NCI-H446 treated with DMSO at 0.1 percent for 48 hours (cell line): ENCODE measurements around the gene KLHDC8A.

Source experiments
- DNase-seq: peaks from one replicate; lab custom pipeline; 2025; lab: John Stamatoyannopoulos, UW

Gene KLHDC8A

GRCh38 chr1:205344066-205344928, 12.4 kb downstream of the KLHDC8A start:
- DNase-seq, result no peak

- DNase-seq, result no peak
Observed at GRCh38 chr1:205343431-205344065, 13.2 kb downstream of the KLHDC8A start.

- DNase-seq, result no peak
Observed at GRCh38 chr1:205342986-205343385, 13.7 kb downstream of the KLHDC8A start.

GRCh38 chr1:205340676-205341075, 16.0 kb downstream of the KLHDC8A start:
- DNase-seq, result no peak

- DNase-seq, result no peak
Observed at GRCh38 chr1:205339717-205340116, 17.0 kb downstream of the KLHDC8A start.

GRCh38 chr1:205339197-205339702, 17.5 kb downstream of the KLHDC8A start:
- DNase-seq, result no peak

GRCh38 chr1:205338011-205338410, 18.7 kb downstream of the KLHDC8A start:
- no peak for DNase-seq

GRCh38 chr1:205337481-205337880, 19.2 kb downstream of the KLHDC8A start:
- DNase-seq, result no peak

GRCh38 chr1:205335692-205336091, 21.0 kb downstream of the KLHDC8A start:
- peak; percentile 42 for DNase-seq

- no peak for DNase-seq
Observed at GRCh38 chr1:205332015-205332791, 24.5 kb downstream of the KLHDC8A start.

GRCh38 chr1:205330150-205330549, 26.6 kb downstream of the KLHDC8A start:
- no peak for DNase-seq

GRCh38 chr1:205329719-205330118, 27.0 kb downstream of the KLHDC8A start:
- DNase-seq, result no peak

- no peak for DNase-seq
Observed at GRCh38 chr1:205328476-205328875, 28.2 kb downstream of the KLHDC8A start.

- DNase-seq, result no peak
Observed at GRCh38 chr1:205326812-205327466, 29.8 kb downstream of the KLHDC8A start.

- DNase-seq, result no peak
Observed at GRCh38 chr1:205325334-205325884, 31.3 kb downstream of the KLHDC8A start.

- no peak for DNase-seq
Observed at GRCh38 chr1:205324781-205325180, 31.9 kb downstream of the KLHDC8A start.

- DNase-seq, result no peak
Observed at GRCh38 chr1:205323794-205324193, 32.9 kb downstream of the KLHDC8A start.

GRCh38 chr1:205321959-205322283, 34.8 kb downstream of the KLHDC8A start:
- no peak for DNase-seq

GRCh38 chr1:205321162-205321958, 35.4 kb downstream of the KLHDC8A start, which contains the start of gene NUAK2:
NUAK2 (minus strand) TSS chr1:205321745; CDS start chr1:205321628, 117 bp downstream.
- DNase-seq, result peak; percentile 57

GRCh38 chr1:205319081-205320018, 37.4 kb downstream of the KLHDC8A start:
- DNase-seq, result peak; percentile 12
